GM18499 (cell line): ENCODE measurements around the gene BIN1.

Experiments
- ATAC-seq: cut with Tn5 transposase; IDR thresholded peaks from one replicate; pipeline ENCODE4 v1.9.1; 2021; ENCODE audit warnings: moderate number of reproducible peaks; ENCODE audit not compliant: insufficient read depth, unreplicated experiment

The BIN1 gene

GRCh38 chr2:127011231-127011661 lies 95.7 kb downstream of the BIN1 start:
- no peak for ATAC-seq

- ATAC-seq: no peak
Observed at GRCh38 chr2:127008265-127009015, 98.5 kb downstream of the BIN1 start.

DNA sequence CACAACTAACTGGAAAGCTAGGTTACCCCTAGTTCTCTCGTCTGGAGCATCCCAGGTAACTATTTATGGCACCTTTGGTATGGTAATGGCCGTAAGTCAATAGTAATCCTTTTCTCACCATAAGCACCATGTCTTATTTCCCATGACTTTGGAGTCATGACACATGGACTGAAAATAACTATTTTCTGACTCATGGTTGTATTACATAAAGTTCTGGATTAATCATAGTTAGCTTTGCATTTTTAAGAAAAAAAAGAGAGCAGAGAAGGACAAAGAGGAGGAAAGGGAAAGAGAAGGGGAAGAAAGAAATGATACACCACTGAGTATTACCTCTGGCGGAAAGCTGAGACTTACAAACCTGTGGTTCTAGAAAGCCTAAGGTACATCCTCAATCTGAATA lies 99.3 kb downstream of the BIN1 start:
- ATAC-seq: no peak

DNA sequence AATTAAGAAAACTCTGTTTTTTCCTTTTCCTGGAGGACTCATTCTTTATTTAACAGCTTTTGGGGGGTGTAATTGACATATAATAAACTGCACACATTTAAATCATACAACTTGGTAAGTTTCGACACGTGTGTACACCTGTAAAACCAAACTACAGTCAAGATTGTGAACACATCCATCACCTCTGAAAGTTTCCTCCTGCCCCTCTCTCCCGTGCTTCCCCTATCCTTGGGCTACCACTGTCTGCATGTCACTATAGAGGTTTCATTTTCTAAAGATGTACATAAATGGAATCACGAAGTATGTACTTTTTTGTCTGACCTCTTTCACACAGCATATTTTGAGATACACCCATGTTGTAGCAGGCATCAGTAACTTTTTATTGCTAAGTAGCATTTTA lies 100.0 kb downstream of the BIN1 start:
- no peak for ATAC-seq

GRCh38 chr2:127004893-127005600 lies 101.9 kb downstream of the BIN1 start:
- ATAC-seq: no peak

DNA sequence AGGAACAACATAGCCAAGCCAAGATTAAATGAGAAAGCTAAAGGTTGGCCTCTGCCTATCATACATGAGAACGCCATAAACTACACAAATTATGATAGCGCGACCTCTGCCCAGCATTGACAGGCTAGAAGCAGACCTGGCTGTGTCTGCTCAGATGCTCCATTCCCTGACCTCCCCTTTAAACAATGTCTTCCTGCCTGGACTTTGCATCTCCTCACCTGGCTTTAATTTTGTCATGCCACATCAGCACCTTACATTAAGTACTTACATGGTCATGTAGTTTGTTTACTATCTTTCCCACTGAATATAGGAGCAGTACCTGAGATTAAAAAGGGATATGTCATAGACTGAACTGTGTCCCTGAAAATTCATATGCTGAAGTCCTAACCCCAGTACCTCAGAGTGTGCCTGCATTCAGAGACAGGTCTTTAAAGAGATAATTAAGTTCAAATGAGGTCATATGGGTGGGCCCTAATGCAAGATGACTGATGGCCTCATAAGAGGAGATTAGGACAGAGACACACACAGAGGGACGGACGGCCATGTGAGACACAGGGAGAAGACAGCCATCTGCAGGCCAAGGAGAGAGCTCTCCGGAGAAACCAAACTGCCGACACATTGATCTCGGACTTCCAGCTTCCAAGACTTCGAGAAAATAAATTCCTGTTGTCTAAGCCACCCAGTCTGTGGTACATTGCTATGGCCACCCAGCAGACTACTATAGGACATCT lies 103.7 kb downstream of the BIN1 start:
- ATAC-seq: no peak

DNA sequence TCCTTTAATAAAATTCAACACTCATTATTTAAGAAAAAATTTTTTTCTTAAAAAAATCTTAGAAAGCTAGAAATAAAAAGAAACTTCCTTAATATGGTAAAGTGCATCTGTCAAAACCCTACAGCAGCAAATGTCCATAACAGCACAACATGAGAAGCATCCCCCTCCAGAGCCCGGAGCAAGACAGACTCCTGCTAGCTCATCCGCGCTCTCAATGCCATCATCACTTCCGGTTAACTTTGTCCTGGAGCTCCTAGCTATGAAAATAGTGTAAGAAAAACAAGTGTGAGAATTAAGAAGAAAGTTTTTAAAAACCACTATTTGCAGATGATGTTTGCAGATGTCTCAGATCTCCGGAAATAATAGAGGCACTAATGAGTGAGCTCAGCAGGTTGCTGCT lies 105.2 kb downstream of the BIN1 start:
- ATAC-seq: no peak

- no peak for ATAC-seq
Observed at GRCh38 chr2:127000937-127001336, 106.0 kb downstream of the BIN1 start.

DNA sequence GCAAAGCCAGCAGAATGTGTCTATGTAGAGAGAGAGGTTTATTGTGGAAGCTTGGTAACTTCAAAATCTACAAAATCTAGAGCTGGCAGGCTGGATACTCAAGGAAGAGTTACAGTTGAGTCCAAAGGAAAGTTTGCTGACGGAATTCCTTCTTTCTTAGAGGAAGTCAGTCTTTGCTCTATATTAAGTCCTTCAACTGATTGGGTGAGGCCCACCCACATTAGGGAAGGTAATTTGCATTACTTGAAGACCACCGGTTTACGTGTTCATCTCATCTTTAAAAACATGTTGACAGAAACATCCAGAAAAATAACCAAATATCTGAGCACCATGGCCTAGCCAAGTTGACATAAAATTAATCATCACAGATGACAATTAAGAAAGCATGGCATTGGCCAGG lies 106.8 kb downstream of the BIN1 start:
- no peak for ATAC-seq

- no peak for ATAC-seq
Observed at GRCh38 chr2:126999106-126999756, 107.7 kb downstream of the BIN1 start.

GRCh38 chr2:126998486-126998885 lies 108.5 kb downstream of the BIN1 start:
- ATAC-seq: no peak
